WERI-Rb-1 (cell line): ENCODE data around the gene FOXN3.
"Not testable (repeated sequence)": the region's sequence is repeated elsewhere in the genome, so short reads cannot be mapped to it uniquely, and the experiment has no call there.

Source experiments
- DNase-seq: peaks from one replicate; pipeline ENCODE4 v3.0.0-alpha.2; 2020
- H3K27ac ChIP-seq: fragments of 250-450 bp; sonication (Bioruptor Pico); 2 replicates; pipeline ENCODE4 v1.5.1; 2020; ENCODE audit warnings: mild to moderate bottlenecking, moderate library complexity
- H3K27me3 ChIP-seq: fragments of 250-450 bp; sonication (Bioruptor Pico); 2 replicates; pipeline ENCODE4 v1.5.1; 2021; ENCODE audit warnings: mild to moderate bottlenecking, low read depth, moderate library complexity; ENCODE audit not compliant: insufficient read depth, severe bottlenecking
- H3K36me3 ChIP-seq: fragments of 250-450 bp; sonication (Bioruptor Pico); 2 replicates; pipeline ENCODE4 v1.5.1; 2020; ENCODE audit warnings: mild to moderate bottlenecking, moderate library complexity
- H3K4me3 ChIP-seq: 2 replicates; pipeline ENCODE4 v1.5.1; 2011; ENCODE audit warnings: low read depth, mild to moderate bottlenecking, control low read depth, low read length
- H3K9me3 ChIP-seq: fragments of 250-450 bp; sonication (Bioruptor Pico); 2 replicates; pipeline ENCODE4 v1.5.1; 2021; ENCODE audit warnings: mild to moderate bottlenecking, moderate library complexity; ENCODE audit not compliant: severe bottlenecking
- TF ChIP-seq, protein P1 (sequence below): IDR thresholded peaks from 2 replicates; pipeline ENCODE4 v1.5.1; 2011; ENCODE audit warnings: low read depth, mild to moderate bottlenecking, control low read depth, inconsistent platforms, low read length

The FOXN3 gene

DNA sequence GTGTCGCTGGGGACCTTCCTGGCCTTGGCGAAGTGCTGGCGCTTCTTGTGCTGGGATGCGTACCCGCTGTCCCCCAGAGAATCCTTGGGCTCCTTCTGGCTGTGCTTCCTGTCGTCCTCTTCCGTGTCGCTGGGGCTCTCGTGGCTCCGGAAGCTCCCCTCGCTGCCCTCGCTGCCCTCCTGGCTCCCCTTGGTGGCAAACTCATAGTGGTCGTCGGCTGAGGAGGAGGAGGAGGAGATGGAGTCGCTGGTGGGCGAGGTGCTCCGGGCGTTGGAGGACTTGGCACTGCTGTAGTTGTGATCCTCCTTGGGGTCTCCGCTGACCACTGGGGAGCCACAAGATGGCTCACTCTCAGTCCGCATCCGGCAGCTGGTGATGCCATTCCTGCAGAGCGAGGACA is 254.4 kb downstream of the FOXN3 start:
- no peak for DNase-seq
- TF ChIP-seq, protein P1, sequence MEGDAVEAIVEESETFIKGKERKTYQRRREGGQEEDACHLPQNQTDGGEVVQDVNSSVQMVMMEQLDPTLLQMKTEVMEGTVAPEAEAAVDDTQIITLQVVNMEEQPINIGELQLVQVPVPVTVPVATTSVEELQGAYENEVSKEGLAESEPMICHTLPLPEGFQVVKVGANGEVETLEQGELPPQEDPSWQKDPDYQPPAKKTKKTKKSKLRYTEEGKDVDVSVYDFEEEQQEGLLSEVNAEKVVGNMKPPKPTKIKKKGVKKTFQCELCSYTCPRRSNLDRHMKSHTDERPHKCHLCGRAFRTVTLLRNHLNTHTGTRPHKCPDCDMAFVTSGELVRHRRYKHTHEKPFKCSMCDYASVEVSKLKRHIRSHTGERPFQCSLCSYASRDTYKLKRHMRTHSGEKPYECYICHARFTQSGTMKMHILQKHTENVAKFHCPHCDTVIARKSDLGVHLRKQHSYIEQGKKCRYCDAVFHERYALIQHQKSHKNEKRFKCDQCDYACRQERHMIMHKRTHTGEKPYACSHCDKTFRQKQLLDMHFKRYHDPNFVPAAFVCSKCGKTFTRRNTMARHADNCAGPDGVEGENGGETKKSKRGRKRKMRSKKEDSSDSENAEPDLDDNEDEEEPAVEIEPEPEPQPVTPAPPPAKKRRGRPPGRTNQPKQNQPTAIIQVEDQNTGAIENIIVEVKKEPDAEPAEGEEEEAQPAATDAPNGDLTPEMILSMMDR, result no peak
- Histone ChIP-seq H3K27me3 (no peaks in the 10 kb centered on the region), H3K36me3 (no peaks in the 10 kb centered on the region), H3K4me3 (no peak overlapping the region), H3K27ac (no peak overlapping the region), H3K9me3 (no peaks in the 10 kb centered on the region)

DNA sequence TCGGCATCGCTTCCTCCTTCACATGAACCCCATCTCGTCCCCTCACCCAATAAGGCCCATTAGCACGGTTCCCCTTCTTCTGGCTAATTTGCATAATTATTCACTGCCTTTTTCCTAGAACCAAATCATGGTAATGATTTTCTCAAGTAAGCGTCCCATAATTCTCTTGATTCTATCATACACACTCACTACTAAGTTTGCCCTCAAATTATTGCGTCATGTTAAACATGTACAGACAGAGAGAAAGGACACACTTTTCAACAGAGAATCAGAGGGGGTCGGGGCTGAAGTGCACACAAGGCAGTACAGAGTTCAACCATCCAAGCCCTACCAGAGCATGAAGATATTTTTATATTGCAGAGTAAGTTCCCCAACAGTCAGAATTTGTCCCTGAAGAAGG is 256.6 kb downstream of the FOXN3 start:
- Histone ChIP-seq H3K27ac (no peak overlapping the region), H3K27me3 (no peaks in the 10 kb centered on the region), H3K9me3 (no peaks in the 10 kb centered on the region), H3K36me3 (no peaks in the 10 kb centered on the region), H3K4me3 (no peak overlapping the region)
- TF ChIP-seq, protein P1, result no peak
- no peak for DNase-seq

DNA sequence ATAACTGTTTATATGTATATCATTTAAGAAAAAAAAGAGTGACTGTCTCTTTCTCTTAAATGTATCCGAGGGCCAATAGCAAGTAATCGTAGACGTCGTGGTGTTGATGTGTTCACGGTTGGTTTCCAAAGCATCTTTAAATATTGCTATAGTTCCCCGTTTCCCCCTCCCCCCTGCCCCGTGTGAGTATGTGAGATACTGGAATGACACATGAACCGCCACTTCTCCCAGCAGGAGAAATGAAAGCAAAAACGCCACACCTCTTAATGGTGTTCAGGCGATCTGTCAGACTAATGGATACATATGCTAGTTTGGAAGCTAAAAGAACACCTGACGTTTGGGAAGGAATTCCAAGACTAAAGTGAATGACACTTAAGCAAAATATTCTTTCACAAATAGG is 258.3 kb downstream of the FOXN3 start:
- Histone ChIP-seq H3K27me3 (no peaks in the 10 kb centered on the region), H3K27ac (no peak overlapping the region), H3K36me3 (no peaks in the 10 kb centered on the region), H3K9me3 (no peaks in the 10 kb centered on the region), H3K4me3 (no peak overlapping the region)
- no peak for DNase-seq
- TF ChIP-seq, protein P1, result no peak

DNA sequence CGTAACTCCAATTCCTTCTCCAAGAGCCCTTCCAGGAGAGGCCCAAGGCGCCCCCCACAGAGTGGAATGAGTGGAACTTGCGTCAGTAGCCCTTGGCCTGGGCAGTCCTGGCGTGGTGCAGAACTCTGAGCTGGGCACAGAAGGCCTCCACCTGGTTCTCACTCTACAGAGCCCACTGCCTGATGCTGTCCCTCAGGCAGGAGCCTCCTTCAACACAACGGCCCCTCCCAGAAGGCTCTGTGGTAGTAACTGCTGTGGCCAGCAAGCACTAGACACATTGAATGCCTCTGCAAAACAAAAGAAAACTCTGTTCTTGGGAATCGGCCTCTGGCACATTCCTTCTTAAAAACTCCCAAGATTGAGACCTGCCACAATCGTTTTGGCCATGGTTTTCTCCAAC is 258.9 kb downstream of the FOXN3 start:
- DNase-seq, H3K27ac ChIP-seq, H3K4me3 ChIP-seq, H3K36me3 ChIP-seq, H3K9me3 ChIP-seq, H3K27me3 ChIP-seq: not testable (repeated sequence)

DNA sequence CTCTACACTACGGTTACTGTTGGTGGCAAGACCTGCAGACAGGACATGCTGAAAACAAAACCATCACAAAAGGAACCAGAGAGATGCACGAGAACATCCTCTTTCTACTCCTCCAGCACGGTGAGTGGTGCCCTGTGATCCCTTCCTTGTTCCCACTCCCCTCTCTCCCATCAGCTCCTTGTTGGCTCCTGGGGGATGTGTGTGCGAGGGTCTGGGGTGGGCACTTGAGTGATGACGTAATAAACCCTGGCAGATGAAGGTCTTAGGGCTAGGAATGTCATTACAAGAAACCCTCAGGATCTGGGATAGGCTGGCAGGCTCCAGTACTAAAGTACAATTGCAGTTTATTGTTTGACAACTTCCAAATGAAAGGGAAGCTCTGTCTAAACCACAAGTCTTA is 261.5 kb downstream of the FOXN3 start:
- Histone ChIP-seq H3K27me3 (no peaks in the 10 kb centered on the region), H3K4me3 (no peak overlapping the region), H3K27ac (no peak overlapping the region), H3K36me3 (no peaks in the 10 kb centered on the region), H3K9me3 (no peaks in the 10 kb centered on the region)
- TF ChIP-seq, protein P1, result no peak
- DNase-seq, result no peak

DNA sequence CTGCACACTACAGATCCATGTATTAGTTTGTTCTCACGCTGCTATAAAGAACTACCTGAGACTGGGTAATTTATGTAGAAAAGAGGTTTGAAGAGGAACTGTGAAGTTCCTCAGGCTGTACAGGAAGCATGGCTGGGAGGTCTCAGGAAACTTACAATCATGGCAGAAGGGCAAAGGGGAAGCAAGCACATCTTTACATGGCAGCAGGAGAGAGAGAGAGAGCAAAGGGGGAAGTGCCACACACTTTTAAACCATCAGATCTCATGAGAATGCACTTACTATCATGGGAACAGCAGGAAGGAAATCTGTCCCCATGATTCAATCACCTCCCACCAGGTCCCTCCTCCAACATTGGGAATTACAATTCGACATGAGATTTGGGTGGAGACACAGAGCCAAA is 265.3 kb downstream of the FOXN3 start:
- DNase-seq, H3K36me3 ChIP-seq, H3K27ac ChIP-seq, H3K9me3 ChIP-seq, H3K4me3 ChIP-seq, H3K27me3 ChIP-seq: not testable (repeated sequence)

DNA sequence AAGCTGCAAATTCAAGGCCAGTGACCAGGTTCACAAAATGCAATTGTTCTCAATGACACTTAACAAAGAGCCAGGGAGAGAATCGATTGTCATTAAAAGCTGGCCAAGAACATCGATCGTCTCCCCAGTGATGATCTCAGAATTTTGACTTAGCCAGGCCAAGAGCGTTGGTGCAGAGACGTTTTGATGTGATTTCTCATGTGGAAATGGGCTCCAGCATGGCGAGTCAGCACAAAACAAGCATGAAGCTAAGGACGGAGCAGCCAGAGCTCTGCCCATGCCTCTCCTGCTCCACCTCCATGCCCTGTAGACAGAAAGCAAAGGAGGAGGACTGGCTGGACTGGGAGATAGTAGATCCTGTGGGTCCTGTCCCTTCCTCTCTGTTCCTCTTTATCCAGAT is 270.8 kb downstream of the FOXN3 start:
- H3K9me3 ChIP-seq, result no peaks in the 10 kb centered on the region
- H3K4me3 ChIP-seq, result no peak overlapping the region
- DNase-seq, result no peak
- no peaks in the 10 kb centered on the region for H3K27me3 ChIP-seq
- H3K36me3 ChIP-seq, result no peaks in the 10 kb centered on the region
- no peak overlapping the region for H3K27ac ChIP-seq
- TF ChIP-seq, protein P1, result no peak
